H9 (cell line): ENCODE data around the gene ANKRD11. TPM values are rescaled to one million over a fixed set of nuclear protein-coding genes. Genes with fewer than 3 reads are reported as not detected.

Experiments used
- DNase-seq: peaks from one replicate; pipeline ENCODE4 v3.0.0-alpha.2; 2017
- H2AFZ ChIP-seq: one replicate; pipeline ENCODE4 v1.6.1; 2013; ENCODE audit warnings: mild to moderate bottlenecking, low read length, control low read depth, moderate library complexity
- H2AK5ac ChIP-seq: 2 replicates; pipeline ENCODE4 v1.6.1; 2013; ENCODE audit warnings: low read length, control low read depth, mixed read lengths; ENCODE audit not compliant: insufficient read length
- H2BK120ac ChIP-seq: one replicate; pipeline ENCODE4 v1.6.1; 2013; ENCODE audit warnings: low read depth, mild to moderate bottlenecking, low read length, control low read depth, inconsistent platforms; ENCODE audit not compliant: poor library complexity, severe bottlenecking
- H2BK12ac ChIP-seq: 2 replicates; pipeline ENCODE4 v1.6.1; 2013; ENCODE audit warnings: low read length, control low read depth, mixed read lengths, low read depth; ENCODE audit not compliant: insufficient read length
- H2BK15ac ChIP-seq: 2 replicates; pipeline ENCODE4 v1.6.1; 2013; ENCODE audit warnings: low read depth, low read length, control low read depth
- H2BK20ac ChIP-seq: one replicate; pipeline ENCODE4 v1.6.1; 2013; ENCODE audit warnings: low read depth, mild to moderate bottlenecking, low read length, control low read depth, inconsistent platforms; ENCODE audit not compliant: poor library complexity, severe bottlenecking
- H2BK5ac ChIP-seq: 2 replicates; pipeline ENCODE4 v1.6.1; 2013; ENCODE audit warnings: low read length, control low read depth, mixed read lengths; ENCODE audit not compliant: insufficient read length
- H3K14ac ChIP-seq: 2 replicates; pipeline ENCODE4 v1.6.1; 2013; ENCODE audit warnings: low read length, control low read depth; ENCODE audit not compliant: insufficient read depth
- H3K18ac ChIP-seq: 2 replicates; pipeline ENCODE4 v1.6.1; 2013; ENCODE audit warnings: low read depth, mild to moderate bottlenecking, mixed read lengths, low read length, control low read depth; ENCODE audit not compliant: insufficient read length
- H3K23ac ChIP-seq: 2 replicates; pipeline ENCODE4 v1.6.1; 2013; ENCODE audit warnings: low read length, control low read depth, mixed read lengths, low read depth; ENCODE audit not compliant: insufficient read length
- H3K23me2 ChIP-seq: 2 replicates; pipeline ENCODE4 v1.6.1; 2013; ENCODE audit warnings: low read depth, mild to moderate bottlenecking, mixed read lengths, low read length, control low read depth; ENCODE audit not compliant: insufficient read length, poor library complexity, severe bottlenecking
- H3K27ac ChIP-seq: 2 replicates; pipeline ENCODE4 v1.5.1; 2013; ENCODE audit warnings: low read length, control low read depth, mixed read lengths, low read depth; ENCODE audit not compliant: insufficient read length
- H3K27me3 ChIP-seq: 2 replicates; pipeline ENCODE4 v1.6.1; 2013; ENCODE audit warnings: low read length, control low read depth, inconsistent platforms; ENCODE audit not compliant: insufficient read depth
- H3K4ac ChIP-seq: 2 replicates; pipeline ENCODE4 v1.6.1; 2013; ENCODE audit warnings: low read depth, mild to moderate bottlenecking, control low read depth, inconsistent platforms, low read length, moderate library complexity
- H3K4me1 ChIP-seq: 2 replicates; pipeline ENCODE4 v1.6.1; 2013; ENCODE audit warnings: low read length, control low read depth, inconsistent platforms; ENCODE audit not compliant: insufficient read depth
- H3K4me2 ChIP-seq: 2 replicates; pipeline ENCODE4 v1.6.1; 2013; ENCODE audit warnings: low read length, control low read depth, mixed read lengths; ENCODE audit not compliant: insufficient read length, insufficient read depth
- H3K56ac ChIP-seq: 2 replicates; pipeline ENCODE4 v1.6.1; 2013; ENCODE audit warnings: low read depth, mild to moderate bottlenecking, mixed read lengths, low read length, control low read depth; ENCODE audit not compliant: insufficient read length
- H3K79me1 ChIP-seq: 2 replicates; pipeline ENCODE4 v1.6.1; 2013; ENCODE audit warnings: low read depth, mild to moderate bottlenecking, moderate library complexity, low read length, control low read depth, inconsistent platforms; ENCODE audit not compliant: insufficient read depth, poor library complexity, severe bottlenecking
- H3K79me2 ChIP-seq: 2 replicates; pipeline ENCODE4 v1.6.1; 2013; ENCODE audit warnings: low read length, control low read depth, inconsistent platforms; ENCODE audit not compliant: insufficient read depth
- H3K9ac ChIP-seq: 2 replicates; pipeline ENCODE4 v1.6.1; 2013; ENCODE audit warnings: low read length, control low read depth, mixed read lengths; ENCODE audit not compliant: insufficient read length; ENCODE audit errors: extremely low read depth
- H3K9me3 ChIP-seq: one replicate; pipeline ENCODE4 v1.6.1; 2013; ENCODE audit warnings: low read depth, low read length, inconsistent platforms; ENCODE audit not compliant: control insufficient read depth
- H3T11ph ChIP-seq: one replicate; pipeline ENCODE4 v1.6.1; 2013; ENCODE audit warnings: mild to moderate bottlenecking, low read length, control low read depth, inconsistent platforms
- H4K20me1 ChIP-seq: one replicate; pipeline ENCODE4 v1.6.1; 2013; ENCODE audit not compliant: control insufficient read depth, insufficient read length, insufficient read depth
- H4K5ac ChIP-seq: 2 replicates; pipeline ENCODE4 v1.6.1; 2013; ENCODE audit warnings: low read depth, mild to moderate bottlenecking, mixed read lengths, low read length, control low read depth; ENCODE audit not compliant: insufficient read length
- H4K8ac ChIP-seq: replicated peaks from 2 replicates; pipeline ENCODE4 v1.6.1; 2013; ENCODE audit warnings: low read length, control low read depth, mixed read lengths, low read depth; ENCODE audit not compliant: insufficient read length
- H4K91ac ChIP-seq: 2 replicates; pipeline ENCODE4 v1.6.1; 2013; ENCODE audit warnings: low read depth, mild to moderate bottlenecking, moderate library complexity, mixed read lengths, low read length, control low read depth; ENCODE audit not compliant: insufficient read length
- H3K27ac Mint-ChIP-seq, 3 experiments: 2 replicates in 2 of 3; 3 replicates in 1 of 3; pipeline ENCODE4 v1.8.0; 2020 to 2021; ENCODE audit warnings: mixed read lengths in 3 of 3, mild to moderate bottlenecking in 1 of 3, moderate library complexity in 1 of 3
- H3K27me3 Mint-ChIP-seq: 2 replicates; pipeline ENCODE4 v1.8.0; 2021; ENCODE audit warnings: low read depth, mild to moderate bottlenecking, moderate library complexity, mixed read lengths
- H3K36me3 Mint-ChIP-seq, 3 experiments: 2 replicates in 2 of 3; 3 replicates in 1 of 3; pipeline ENCODE4 v1.8.0; 2020 to 2021; ENCODE audit warnings: low read depth in 3 of 3, mixed read lengths in 3 of 3; ENCODE audit not compliant: insufficient read depth in 1 of 3
- H3K4me1 Mint-ChIP-seq, 2 experiments: 2 replicates each; pipeline ENCODE4 v1.8.0; 2020; ENCODE audit warnings: mixed read lengths in 2 of 2
- H3K4me3 Mint-ChIP-seq, 2 experiments: 2 replicates in 1 of 2; 3 replicates in 1 of 2; pipeline ENCODE4 v1.8.0; 2020 to 2021; ENCODE audit warnings: mild to moderate bottlenecking in 2 of 2, mixed read lengths in 2 of 2, moderate library complexity in 1 of 2
- H3K9me3 Mint-ChIP-seq, 2 experiments: 2 replicates in 1 of 2; 3 replicates in 1 of 2; pipeline ENCODE4 v1.8.0; 2020; ENCODE audit warnings: mild to moderate bottlenecking in 2 of 2, mixed read lengths in 2 of 2, moderate library complexity in 1 of 2
- CTCF ChIP-seq: fragments of 200-600 bp; sonication (generic); conservative IDR thresholded peaks from 3 replicates; pipeline ENCODE4 v1.8.0; 2021; ENCODE audit warnings: antibody characterized with exemption, mild to moderate bottlenecking
- WGBS: extraction: QIAGEN DNeasy Blood & Tissue Kit; methylation state at CpG from one replicate; pipeline ENCODE4 v1.1.7; 2013; ENCODE audit warnings: missing lambda C conversion rate, low lambda C conversion rate, mixed read lengths; ENCODE audit not compliant: insufficient read length; ENCODE audit errors: extremely low coverage; 5-methylcytosine and 5-hydroxymethylcytosine counted together
- total RNA-seq: library from RNA; stranded (reverse); gene quantifications from 2 replicates; pipeline ENCODE4 v1.2.1, GENCODE V29; 2021

ANKRD11 gene
- total RNA-seq, 1 experiment from 2014 or later, result 181 TPM

- Histone ChIP-seq H3K56ac (no peak overlapping the region), H3K79me1 (peaks cover 2% of the 10 kb centered on the region), H2BK12ac (no peak overlapping the region), H2BK120ac (no peak overlapping the region), H3K79me2 (peaks cover 84% of the 10 kb centered on the region), H3K9ac (no peak overlapping the region), H3K4me2 (no peak overlapping the region), H3T11ph (no peak overlapping the region), H4K8ac (no peak overlapping the region), H3K9me3 (no peaks in the 10 kb centered on the region), H4K91ac (no peak overlapping the region), H2BK15ac (no peak overlapping the region), H2AFZ (no peak overlapping the region), H3K23me2 (no peaks in the 10 kb centered on the region), H3K14ac (no peak overlapping the region; the same call in 1 of the 2 replicates), H2BK20ac (no peak overlapping the region), H2BK5ac (no peak overlapping the region), H3K27me3 (no peaks in the 10 kb centered on the region), H3K18ac (no peak overlapping the region), H4K20me1 (peaks cover 10% of the 10 kb centered on the region), H4K5ac (no peak overlapping the region), H3K27ac (no peak overlapping the region), H2AK5ac (no peak overlapping the region), H3K4ac (no peak overlapping the region), H3K23ac (no peak overlapping the region), H3K4me1 (peaks cover 28% of the 10 kb centered on the region; the same call in 1 of the 2 replicates)
- no peak for DNase-seq
- Mint-ChIP-seq H3K36me3 (no peaks in the 10 kb centered on the region; a peak in 1 of 7 replicates), H3K9me3 (no peaks in the 10 kb centered on the region), H3K27ac (peak overlapping the region; percentile 81 to 91 (median 89)), H3K4me3 (peak overlapping the region in 1 of 2 experiments; percentile 41; a peak in 2 of 5 replicates), H3K4me1 (peaks cover 78 to 86% of the 10 kb centered on the region in 2 experiments), H3K27me3 (no peaks in the 10 kb centered on the region)
- TF ChIP-seq CTCF, result no peak
- WGBS, result 100% methylated on average over 1 of the region's 17 CpGs
Measured at GRCh38 chr16:89407282-89407924, 83.0 kb downstream of the ANKRD11 start.
